ENCODE results near the gene LRRK1.

The LRRK1 gene

DNA sequence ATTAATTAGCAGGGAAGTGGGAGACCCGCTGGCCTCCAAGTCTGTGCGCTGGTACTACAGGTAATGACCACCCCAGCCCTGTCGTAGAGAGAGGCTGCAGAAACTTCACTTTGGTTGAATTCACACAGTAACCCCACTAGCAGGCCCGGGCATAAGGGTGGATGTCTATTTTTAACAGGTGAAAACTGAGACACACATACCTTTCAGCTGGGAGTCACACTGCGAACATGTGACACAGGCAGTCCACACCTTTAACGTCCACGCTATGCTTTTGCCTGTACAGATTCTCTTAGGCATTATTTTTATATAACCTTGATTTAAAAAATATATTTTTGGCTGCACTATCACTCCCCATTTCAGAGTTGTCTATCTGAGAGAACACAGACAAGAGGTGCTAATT, 3.9 kb downstream of the LRRK1 start:
- no peak overlapping the region for H3K27ac ChIP-seq
- TF ChIP-seq ZFX (IDR thresholded peaks at IDR 0.05): no peak
- TF ChIP-seq, protein P1, sequence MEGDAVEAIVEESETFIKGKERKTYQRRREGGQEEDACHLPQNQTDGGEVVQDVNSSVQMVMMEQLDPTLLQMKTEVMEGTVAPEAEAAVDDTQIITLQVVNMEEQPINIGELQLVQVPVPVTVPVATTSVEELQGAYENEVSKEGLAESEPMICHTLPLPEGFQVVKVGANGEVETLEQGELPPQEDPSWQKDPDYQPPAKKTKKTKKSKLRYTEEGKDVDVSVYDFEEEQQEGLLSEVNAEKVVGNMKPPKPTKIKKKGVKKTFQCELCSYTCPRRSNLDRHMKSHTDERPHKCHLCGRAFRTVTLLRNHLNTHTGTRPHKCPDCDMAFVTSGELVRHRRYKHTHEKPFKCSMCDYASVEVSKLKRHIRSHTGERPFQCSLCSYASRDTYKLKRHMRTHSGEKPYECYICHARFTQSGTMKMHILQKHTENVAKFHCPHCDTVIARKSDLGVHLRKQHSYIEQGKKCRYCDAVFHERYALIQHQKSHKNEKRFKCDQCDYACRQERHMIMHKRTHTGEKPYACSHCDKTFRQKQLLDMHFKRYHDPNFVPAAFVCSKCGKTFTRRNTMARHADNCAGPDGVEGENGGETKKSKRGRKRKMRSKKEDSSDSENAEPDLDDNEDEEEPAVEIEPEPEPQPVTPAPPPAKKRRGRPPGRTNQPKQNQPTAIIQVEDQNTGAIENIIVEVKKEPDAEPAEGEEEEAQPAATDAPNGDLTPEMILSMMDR (conservative IDR thresholded peaks at IDR 0.05): no peak

DNA sequence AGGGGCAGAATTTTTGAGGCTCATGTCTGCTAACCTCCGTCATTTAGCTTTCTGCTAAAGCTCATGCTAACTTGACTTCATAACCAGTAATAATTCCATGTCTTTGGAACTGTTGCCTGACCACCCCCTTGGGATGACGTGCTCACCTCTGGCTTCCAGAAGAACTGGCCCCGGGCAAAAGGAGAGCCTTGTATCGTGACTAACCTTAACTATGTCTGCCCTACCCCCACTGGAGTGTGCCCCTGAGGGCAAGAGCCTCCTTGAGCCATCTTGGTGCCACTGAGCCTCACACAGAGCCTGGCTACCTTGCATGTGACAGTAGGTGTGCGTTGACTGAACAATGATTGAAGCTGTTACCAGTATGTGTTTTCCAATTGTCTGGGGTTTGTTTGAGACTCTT, 4.7 kb downstream of the LRRK1 start:
- no peak for TF ChIP-seq ZFX (IDR thresholded peaks at IDR 0.05)
- TF ChIP-seq, protein P1 (conservative IDR thresholded peaks at IDR 0.05): no peak
- H3K27ac ChIP-seq: no peak overlapping the region

DNA sequence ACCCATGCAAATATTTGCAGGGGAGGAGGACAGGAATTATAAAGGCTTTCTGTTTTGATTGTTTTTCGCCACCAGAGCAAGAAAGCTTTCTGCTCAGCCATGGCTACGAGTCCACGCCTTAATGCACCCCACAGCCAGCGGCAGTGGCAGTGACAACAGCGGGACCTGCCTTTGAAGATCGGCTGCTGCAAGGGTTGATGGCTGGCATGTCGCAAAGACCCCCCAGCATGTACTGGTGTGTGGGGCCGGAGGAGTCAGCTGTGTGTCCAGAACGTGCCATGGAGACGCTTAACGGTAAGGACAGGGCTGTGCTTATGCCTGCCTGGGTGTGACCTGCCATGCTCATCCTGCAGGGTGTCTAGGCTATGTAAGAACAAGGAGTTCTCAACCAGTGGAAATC, 5.3 kb downstream of the LRRK1 start:
- TF ChIP-seq, protein P1 (conservative IDR thresholded peaks at IDR 0.05): no peak
- TF ChIP-seq ZFX (IDR thresholded peaks at IDR 0.05): no peak
- H3K27ac ChIP-seq: no peak overlapping the region

DNA sequence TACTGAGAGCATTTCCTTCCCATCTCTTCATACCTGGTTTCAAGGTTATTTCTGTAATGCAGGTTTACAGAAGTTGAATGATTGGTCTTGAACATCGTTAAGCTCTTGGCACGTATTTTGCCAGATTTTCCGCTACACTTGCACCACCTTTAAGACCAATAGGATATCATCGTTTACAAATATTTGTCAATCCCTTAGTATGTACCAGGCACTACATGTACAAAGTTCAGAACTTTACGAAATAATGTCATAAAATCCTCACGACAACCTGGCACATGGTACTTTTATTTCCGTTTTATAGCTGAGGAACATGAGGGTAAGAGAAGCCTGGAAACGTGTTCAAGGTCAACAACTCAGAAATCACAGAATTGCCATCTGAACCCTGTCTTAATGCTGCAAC, 6.3 kb downstream of the LRRK1 start:
- TF ChIP-seq, protein P1 (conservative IDR thresholded peaks at IDR 0.05): no peak
- no peak for TF ChIP-seq ZFX (IDR thresholded peaks at IDR 0.05)

DNA sequence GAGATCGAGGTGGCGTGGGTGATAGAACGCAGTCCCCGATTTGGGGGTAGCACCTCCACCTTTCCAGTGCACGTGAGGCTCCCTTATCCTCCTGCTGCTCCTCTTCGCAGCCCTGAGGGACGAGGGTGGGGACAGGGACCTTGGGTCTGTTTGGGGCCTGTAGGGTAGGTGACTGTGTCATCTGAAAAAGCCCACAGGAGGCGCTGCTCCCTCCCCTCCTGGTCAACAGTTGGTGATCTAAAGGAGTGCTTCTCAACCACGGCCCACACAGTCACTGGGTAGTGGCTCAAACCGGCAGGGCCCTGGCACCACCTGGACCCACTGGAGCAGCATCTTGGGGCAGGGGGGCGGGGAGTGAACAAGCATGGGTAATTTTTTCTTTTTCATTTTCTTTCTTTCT, 7.1 kb downstream of the LRRK1 start:
- peak overlapping the region; percentile 14 for H3K27ac ChIP-seq
- no peak for TF ChIP-seq ZFX (IDR thresholded peaks at IDR 0.05)
- TF ChIP-seq, protein P1 (conservative IDR thresholded peaks at IDR 0.05): no peak; the same call in 1 of the 2 replicates

More for the DNA sequence above, 6.3 kb downstream of the LRRK1 start:
- H3K27ac ChIP-seq: peak overlapping the region; percentile 14; the same call in 1 of the 2 replicates

DNA sequence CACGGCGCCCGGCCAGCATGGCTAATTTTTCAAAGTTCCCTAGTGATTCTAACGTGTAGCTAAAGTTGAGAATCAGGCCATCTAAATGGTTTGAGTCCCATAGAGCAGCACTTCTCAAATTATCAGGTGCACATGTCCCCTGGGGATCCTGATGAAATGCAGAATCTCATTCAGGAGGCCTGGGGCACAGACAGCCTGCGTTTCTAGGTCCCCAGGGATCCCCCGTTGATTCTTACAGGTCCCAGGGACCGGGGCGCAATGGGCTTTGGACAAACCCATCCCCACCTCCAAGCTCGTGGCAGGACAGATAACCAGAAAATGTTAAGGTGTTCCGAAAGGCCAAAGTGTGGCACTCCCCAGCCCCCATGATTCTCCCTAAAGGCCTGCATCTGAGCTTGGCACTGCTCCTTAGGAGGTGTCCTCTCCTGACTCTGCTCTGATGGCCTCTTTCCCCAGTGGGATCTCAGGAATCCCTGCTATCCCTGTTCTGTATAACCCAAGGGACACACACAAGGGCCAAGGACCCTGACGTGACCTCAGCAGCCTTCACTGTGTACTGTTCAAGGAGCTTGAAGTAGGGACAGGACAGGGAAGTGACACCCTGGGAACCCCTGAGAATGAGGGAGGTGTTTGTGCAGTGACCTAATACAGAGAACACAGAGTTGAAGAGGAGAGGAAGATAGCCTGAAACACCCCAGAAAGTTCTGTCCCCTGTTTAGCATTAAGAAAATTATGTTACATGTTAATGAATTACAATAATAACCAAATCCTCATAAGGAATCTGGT, 8.0 kb downstream of the LRRK1 start:
- H3K27ac ChIP-seq: no peak overlapping the region
- TF ChIP-seq, protein P1 (conservative IDR thresholded peaks at IDR 0.05): no peak
- no peak for TF ChIP-seq ZFX (IDR thresholded peaks at IDR 0.05)

DNA sequence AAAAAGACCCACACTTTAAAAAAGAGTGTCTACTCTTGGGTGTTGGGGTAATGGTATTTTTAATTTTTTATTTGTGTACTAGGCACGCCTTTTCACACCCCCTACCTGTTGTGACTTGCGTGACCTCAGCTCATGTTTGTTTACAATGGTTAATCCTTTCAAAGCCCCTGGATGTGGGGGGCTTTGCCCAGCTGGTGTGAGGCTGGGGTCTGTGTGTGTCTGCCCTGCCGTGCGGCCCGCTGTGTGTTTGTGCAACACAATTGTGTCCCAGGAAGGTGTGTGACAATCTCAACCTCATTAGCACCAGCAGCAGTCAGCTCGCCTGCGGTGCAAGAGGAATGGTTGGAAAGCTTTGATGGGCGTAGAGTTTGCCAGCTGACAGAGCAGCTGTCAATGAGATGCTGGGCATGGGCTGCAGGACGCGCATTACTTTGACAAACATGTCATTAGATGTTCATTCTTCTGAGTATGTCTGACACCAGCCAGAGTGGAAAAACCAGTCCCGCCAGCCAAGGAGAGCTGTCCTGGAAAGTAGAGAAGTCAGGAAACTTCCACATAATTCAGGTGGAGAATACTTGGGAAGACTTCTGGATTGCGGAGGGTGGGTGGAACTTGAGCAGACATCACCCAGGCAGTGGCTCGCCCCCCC, 9.6 kb downstream of the LRRK1 start:
- TF ChIP-seq ZFX (IDR thresholded peaks at IDR 0.05): no peak
- TF ChIP-seq, protein P1 (conservative IDR thresholded peaks at IDR 0.05): no peak
- peak overlapping the region; percentile 56 for H3K27ac ChIP-seq

Data from C4-2B (cell line).